GM12801 (cell line): Measurements from ENCODE around the gene P4HA1.

ENCODE experiments used
- CTCF ChIP-seq: IDR thresholded peaks from one replicate; pipeline ENCODE4 v1.5.1; 2011; ENCODE audit warnings: control low read depth; ENCODE audit not compliant: insufficient read length; ENCODE audit errors: extremely low read depth

Gene P4HA1

GRCh38 chr10:73092830-73093229, 3.8 kb downstream of the P4HA1 start:
- no peak for TF ChIP-seq CTCF

DNA sequence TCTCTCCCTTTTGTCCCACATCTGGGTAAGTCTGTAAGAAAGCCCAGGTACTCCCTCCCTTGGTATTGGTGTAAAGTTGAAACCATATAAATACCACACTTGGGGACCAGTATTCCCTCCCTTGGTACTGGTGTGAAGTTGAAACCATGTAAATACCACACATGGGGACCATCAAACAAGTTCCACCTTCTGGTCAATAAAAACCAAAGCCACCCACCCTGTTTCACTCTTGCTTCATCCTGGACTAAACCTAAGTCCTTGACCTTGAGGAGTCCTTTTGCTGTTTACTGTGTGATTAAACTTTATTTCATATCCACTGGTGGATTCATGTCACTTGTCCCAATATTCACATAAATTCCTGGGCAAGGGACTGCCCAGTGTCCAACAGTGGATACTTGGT, 8.4 kb downstream of the P4HA1 start:
- no peak for TF ChIP-seq CTCF

GRCh38 chr10:73086816-73087215, 9.8 kb downstream of the P4HA1 start:
- TF ChIP-seq CTCF = no peak

- no peak for TF ChIP-seq CTCF
Observed at GRCh38 chr10:73084209-73084608, 12.5 kb downstream of the P4HA1 start.

DNA sequence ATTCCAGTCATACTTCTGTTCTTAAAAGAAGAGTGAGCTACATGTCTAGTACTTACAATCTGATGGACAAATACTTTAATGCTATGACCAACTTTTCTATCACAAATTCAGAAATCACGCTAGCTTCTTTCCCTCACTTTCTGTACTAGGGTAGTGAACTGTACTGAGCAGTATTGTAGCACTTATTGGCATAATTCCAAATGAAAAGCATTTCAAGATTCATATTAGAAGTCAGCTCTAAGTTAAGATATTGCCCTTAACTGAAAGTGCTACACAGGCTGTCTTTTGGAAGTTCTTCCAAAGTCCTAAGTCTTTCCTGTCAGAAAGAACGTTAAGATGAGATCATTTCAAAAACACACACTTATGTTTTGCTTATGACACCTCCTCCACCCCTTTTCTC, 13.4 kb downstream of the P4HA1 start:
- no peak for TF ChIP-seq CTCF

DNA sequence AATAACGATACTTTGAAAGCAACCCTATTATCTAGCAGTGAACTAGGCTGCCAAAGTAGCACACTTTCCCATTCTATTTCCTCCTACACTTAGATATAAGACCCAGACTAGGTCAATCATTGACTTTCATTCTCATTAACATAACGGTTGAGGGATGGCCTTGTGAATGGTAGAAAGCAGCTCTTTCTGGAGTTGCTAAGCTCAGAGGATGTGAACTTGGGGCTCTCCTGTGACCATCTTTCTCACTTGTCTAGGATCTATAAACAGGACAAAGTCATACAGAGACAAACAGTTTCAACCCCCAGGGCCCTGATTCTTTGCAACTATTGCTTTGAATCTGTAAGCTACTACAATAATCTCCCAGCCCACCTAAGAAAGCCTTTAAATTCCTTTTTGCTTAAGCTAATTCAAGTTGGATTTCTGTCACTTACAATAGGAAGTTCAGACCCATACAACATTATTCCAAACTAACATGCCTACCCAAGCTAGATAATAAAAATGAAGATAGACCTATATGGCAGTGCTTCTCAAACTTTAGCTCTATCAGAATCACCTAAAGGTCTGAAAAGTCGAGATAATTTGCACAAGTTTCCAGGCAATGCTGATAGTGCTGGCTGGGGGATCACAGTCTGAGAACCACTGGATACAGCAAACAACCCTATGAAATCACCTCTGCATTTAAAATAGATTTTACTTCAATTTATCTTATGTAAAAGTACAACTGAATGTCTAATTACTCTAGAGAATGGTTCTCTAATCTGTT, 16.7 kb downstream of the P4HA1 start:
- TF ChIP-seq CTCF = no peak

- TF ChIP-seq CTCF = no peak
Observed at GRCh38 chr10:73076360-73077183, 20.1 kb downstream of the P4HA1 start.
